ENCODE measurements around the gene SLC6A11. TPM values are rescaled to one million over a fixed set of nuclear protein-coding genes. Genes with fewer than 3 reads are reported as not detected.

Gene SLC6A11
- polyA plus RNA-seq, 1 donor (not counting 4 experiments of a cell fraction or from before 2014, with no cell fraction given) = 9.8 TPM

DNA sequence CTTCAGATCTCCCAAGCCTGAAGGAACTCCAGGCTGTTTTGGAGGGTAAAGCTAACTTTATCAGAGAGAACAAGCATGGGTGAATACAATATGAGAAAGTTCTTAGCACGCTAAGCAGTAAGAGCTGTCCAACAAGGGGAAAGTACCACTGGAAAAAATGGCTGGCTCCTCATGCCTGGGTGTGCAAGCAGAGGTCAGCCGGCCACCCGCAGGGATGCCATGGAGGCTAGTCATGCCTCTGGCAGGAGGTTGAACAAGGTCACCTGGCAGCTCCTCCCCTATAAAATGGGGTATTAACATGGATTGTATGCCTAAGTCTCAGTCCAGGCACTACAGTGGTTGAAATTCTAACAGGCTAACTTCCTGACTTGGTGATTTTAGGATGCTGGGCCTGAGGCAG is 101.1 kb downstream of the SLC6A11 start:
- FAIRE-seq = no peak

GRCh38 chr3:10918011-10918410 is 102.0 kb downstream of the SLC6A11 start:
- H3K36me3 ChIP-seq (ENCODE audit: control insufficient read depth in 2 of 2, extremely low read depth in 1 of 2, insufficient read depth in 2 of 2, low read length in 2 of 2) = no peaks in the 10 kb centered on the region
- no peak overlapping the region for H3K4me2 ChIP-seq (ENCODE audit: control insufficient read depth, extremely low read depth, insufficient read depth, low read depth, low read length)
- no peaks in the 10 kb centered on the region for H3K4me1 ChIP-seq (ENCODE audit: control insufficient read depth, extremely low read depth, insufficient read depth, low read length)
- H2AFZ ChIP-seq (ENCODE audit: control insufficient read depth, low read length) = no peak overlapping the region
- no peaks in the 10 kb centered on the region for H3K9me3 ChIP-seq (ENCODE audit: control insufficient read depth, low read depth, low read length)
- TF ChIP-seq CTCF (optimal IDR thresholded peaks at IDR 0.05 in 1 of 3, IDR thresholded peaks at IDR 0.05 in 1 of 3, conservative IDR thresholded peaks at IDR 0.05 in 1 of 3; ENCODE audit: extremely low read depth in 1 of 3, insufficient read depth in 2 of 3, low read length in 3 of 3) (no peak), EZH2 (IDR thresholded peaks at IDR 0.05; ENCODE audit: low read length) (no peak)
- DNase-seq (ENCODE audit: low read depth, low spot score) (no peak), FAIRE-seq (no peak)
- H3K27ac ChIP-seq (ENCODE audit: control insufficient read depth, insufficient read depth, low read length) = no peak overlapping the region
- H3K27me3 ChIP-seq (ENCODE audit: control insufficient read depth, extremely low read depth, insufficient read depth, low read length) = no peaks in the 10 kb centered on the region
- H3K4me3 ChIP-seq (ENCODE audit: control insufficient read depth in 2 of 3, extremely low read depth in 1 of 3, insufficient read depth in 2 of 3, low read depth in 1 of 3, low read length in 3 of 3) = no peak overlapping the region
- no peaks in the 10 kb centered on the region for H4K20me1 ChIP-seq (ENCODE audit: control insufficient read depth, extremely low read depth, insufficient read depth, low read length)
- H3K79me2 ChIP-seq (ENCODE audit: control insufficient read depth, insufficient read depth, low read length) = no peaks in the 10 kb centered on the region
- no peaks in the 10 kb centered on the region for H3K9me1 ChIP-seq (ENCODE audit: control insufficient read depth, extremely low read depth, insufficient read depth, low read length)
- no peak overlapping the region for H3K9ac ChIP-seq (ENCODE audit: control insufficient read depth, extremely low read depth, insufficient read depth, low read length)
- dilution Hi-C loops (cut with MboI; ENCODE audit: extremely low pct_ligation_motif_present, low sequenced_read_pairs) = no loop called here

More for the DNA sequence above, 101.1 kb downstream of the SLC6A11 start:
- Histone ChIP-seq H3K4me2 (ENCODE audit: control insufficient read depth, extremely low read depth, insufficient read depth, low read depth, low read length) (no peak overlapping the region), H4K20me1 (ENCODE audit: control insufficient read depth, extremely low read depth, insufficient read depth, low read length) (no peaks in the 10 kb centered on the region), H2AFZ (ENCODE audit: control insufficient read depth, low read length) (no peak overlapping the region), H3K27ac (ENCODE audit: control insufficient read depth, insufficient read depth, low read length) (no peak overlapping the region), H3K9me1 (ENCODE audit: control insufficient read depth, extremely low read depth, insufficient read depth, low read length) (no peaks in the 10 kb centered on the region), H3K4me1 (ENCODE audit: control insufficient read depth, extremely low read depth, insufficient read depth, low read length) (no peaks in the 10 kb centered on the region), H3K9me3 (ENCODE audit: control insufficient read depth, low read depth, low read length) (no peaks in the 10 kb centered on the region), H3K27me3 (ENCODE audit: control insufficient read depth, extremely low read depth, insufficient read depth, low read length) (no peaks in the 10 kb centered on the region), H3K4me3 (ENCODE audit: control insufficient read depth in 2 of 3, extremely low read depth in 1 of 3, insufficient read depth in 2 of 3, low read depth in 1 of 3, low read length in 3 of 3) (no peak overlapping the region), H3K79me2 (ENCODE audit: control insufficient read depth, insufficient read depth, low read length) (no peaks in the 10 kb centered on the region), H3K9ac (ENCODE audit: control insufficient read depth, extremely low read depth, insufficient read depth, low read length) (no peak overlapping the region), H3K36me3 (ENCODE audit: control insufficient read depth in 2 of 2, extremely low read depth in 1 of 2, insufficient read depth in 2 of 2, low read length in 2 of 2) (no peaks in the 10 kb centered on the region)
- dilution Hi-C loops (cut with MboI; ENCODE audit: extremely low pct_ligation_motif_present, low sequenced_read_pairs) = no loop called here
- no peak for TF ChIP-seq CTCF (optimal IDR thresholded peaks at IDR 0.05 in 1 of 3, IDR thresholded peaks at IDR 0.05 in 1 of 3, conservative IDR thresholded peaks at IDR 0.05 in 1 of 3; ENCODE audit: extremely low read depth in 1 of 3, insufficient read depth in 2 of 3, low read length in 3 of 3)
- no peak for DNase-seq (ENCODE audit: low read depth, low spot score)
